Globus pallidus (tissue), 1 donor: ENCODE results near the gene ERICH6B.

Experiments
- DNase-seq: peaks from one replicate; pipeline ENCODE4 v3.0.0-alpha.2; 2015; ENCODE audit warnings: low spot score

The ERICH6B gene

GRCh38 chr13:45601680-45602079, 13.9 kb downstream of the ERICH6B start:
- DNase-seq = no peak

GRCh38 chr13:45598597-45598996, 16.9 kb downstream of the ERICH6B start:
- no peak for DNase-seq

GRCh38 chr13:45596800-45597475, 18.6 kb downstream of the ERICH6B start:
- no peak for DNase-seq

- DNase-seq = no peak
Observed at GRCh38 chr13:45595965-45596364, 19.6 kb downstream of the ERICH6B start.

GRCh38 chr13:45594764-45595163, 20.8 kb downstream of the ERICH6B start:
- no peak for DNase-seq

GRCh38 chr13:45594227-45594626, 21.3 kb downstream of the ERICH6B start:
- DNase-seq = no peak

GRCh38 chr13:45592758-45593157, 22.8 kb downstream of the ERICH6B start:
- no peak for DNase-seq

GRCh38 chr13:45590066-45590465, 25.5 kb downstream of the ERICH6B start:
- DNase-seq = no peak

GRCh38 chr13:45587897-45588296, 27.6 kb downstream of the ERICH6B start:
- no peak for DNase-seq

GRCh38 chr13:45584816-45585215, 30.7 kb downstream of the ERICH6B start:
- no peak for DNase-seq

GRCh38 chr13:45582408-45583076, 33.0 kb downstream of the ERICH6B start:
- no peak for DNase-seq

- DNase-seq = no peak
Observed at GRCh38 chr13:45576466-45576865, 39.1 kb downstream of the ERICH6B start.

GRCh38 chr13:45575830-45576180, 39.7 kb downstream of the ERICH6B start:
- DNase-seq = no peak

GRCh38 chr13:45575146-45575829, 40.3 kb downstream of the ERICH6B start:
- no peak for DNase-seq

- DNase-seq = no peak
Observed at GRCh38 chr13:45565331-45565730, 50.2 kb downstream of the ERICH6B start.

GRCh38 chr13:45564133-45564776, 51.3 kb downstream of the ERICH6B start:
- no peak for DNase-seq

GRCh38 chr13:45554604-45555109, 60.9 kb downstream of the ERICH6B start:
- DNase-seq = no peak

- DNase-seq = no peak
Observed at GRCh38 chr13:45548281-45548680, 67.3 kb downstream of the ERICH6B start.

GRCh38 chr13:45546410-45546765, 69.2 kb downstream of the ERICH6B start:
- DNase-seq = no peak

- DNase-seq = no peak
Observed at GRCh38 chr13:45545686-45546409, 69.7 kb downstream of the ERICH6B start.

GRCh38 chr13:45544520-45544919, 71.0 kb downstream of the ERICH6B start:
- DNase-seq = no peak

GRCh38 chr13:45542878-45543277, 72.7 kb downstream of the ERICH6B start:
- DNase-seq = no peak
